Thoracic aorta (tissue), 2 donors: Measurements from ENCODE around the gene VWDE. TPM values are rescaled to one million over a fixed set of nuclear protein-coding genes. Genes with fewer than 3 reads are reported as not detected.

Source experiments
- ATAC-seq: fragments of 150-250 bp; one replicate; pipeline ENCODE4 v1.8.0; 2017; ENCODE audit warnings: low read depth; ENCODE audit not compliant: insufficient number of reproducible peaks, low FRiP score
- DNase-seq: peaks from one replicate; pipeline ENCODE4 v3.0.0-alpha.2; 2020; ENCODE audit warnings: low spot score
- H3K27ac ChIP-seq, 2 donors: fragments of 200-600 bp; sonication (generic); 1 replicate in 1 of 2; 2 replicates in 1 of 2; pipeline ENCODE4 v1.5.1; 2016; ENCODE audit warnings: mild to moderate bottlenecking in 2 of 2, moderate library complexity in 2 of 2
- H3K27me3 ChIP-seq: fragments of 200-600 bp; sonication (generic); replicated peaks from 2 replicates; pipeline ENCODE4 v1.6.0; 2016; ENCODE audit warnings: mild to moderate bottlenecking; ENCODE audit not compliant: insufficient read depth
- H3K36me3 ChIP-seq: fragments of 200-600 bp; sonication (generic); one replicate; pipeline ENCODE4 v1.5.1; 2016
- H3K4me1 ChIP-seq, 2 donors: fragments of 200-600 bp; sonication (generic); 1 replicate in 1 of 2; 2 replicates in 1 of 2; pipeline versions ENCODE4 v1.5.1 to v1.6.0; 2016; ENCODE audit warnings: low read depth in 2 of 2, mild to moderate bottlenecking in 1 of 2; ENCODE audit not compliant: control insufficient read depth in 1 of 2
- H3K4me3 ChIP-seq: fragments of 200-600 bp; sonication (generic); 2 replicates; pipeline ENCODE4 v1.5.1; 2016; ENCODE audit warnings: mild to moderate bottlenecking
- H3K9me3 ChIP-seq: fragments of 200-600 bp; sonication (generic); 2 replicates; pipeline ENCODE4 v1.5.1; 2016
- total RNA-seq, 2 donors: library from RNA; depleted of rRNA; stranded (reverse); fragments of >200 nt; gene quantifications; one replicate each; pipeline versions ENCODE4 v1.1.0 to v1.2.3, GENCODE V29; 2016
- TF ChIP-seq, protein P1 (sequence below): fragments of 200-600 bp; sonication (generic); IDR thresholded peaks from one replicate; pipeline ENCODE4 v1.5.1; 2019; ENCODE audit warnings: antibody characterized with exemption

Gene VWDE
- total RNA-seq, 2 donors from 2014 or later: 0.14 TPM; not detected in 1

DNA sequence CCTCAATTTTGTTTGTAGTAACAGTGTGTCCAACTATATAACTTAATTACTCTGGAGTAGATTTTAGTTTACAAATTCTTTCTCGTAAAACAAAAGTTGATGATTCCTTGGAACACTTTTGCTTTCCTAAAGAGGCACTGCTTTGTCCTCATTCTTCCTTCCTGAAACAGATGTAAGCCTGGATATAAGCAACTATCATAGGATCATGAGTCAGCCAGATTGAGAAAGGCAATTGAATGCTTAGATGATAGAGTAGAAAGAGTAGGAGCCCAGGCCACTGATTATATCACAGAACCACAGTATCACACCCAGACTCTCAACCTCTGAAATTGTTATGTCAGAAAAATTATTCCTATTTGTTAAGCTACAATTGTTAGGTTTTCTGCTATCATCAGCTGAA, 122.6 kb downstream of the VWDE start:
- Histone ChIP-seq H3K36me3 (no peaks in the 10 kb centered on the region), H3K4me3 (no peak overlapping the region), H3K27me3 (no peaks in the 10 kb centered on the region), H3K4me1 (no peaks in the 10 kb centered on the region), H3K27ac (no peak overlapping the region), H3K9me3 (no peaks in the 10 kb centered on the region)
- DNase-seq: no peak
- ATAC-seq: no peak
- TF ChIP-seq, protein P1, sequence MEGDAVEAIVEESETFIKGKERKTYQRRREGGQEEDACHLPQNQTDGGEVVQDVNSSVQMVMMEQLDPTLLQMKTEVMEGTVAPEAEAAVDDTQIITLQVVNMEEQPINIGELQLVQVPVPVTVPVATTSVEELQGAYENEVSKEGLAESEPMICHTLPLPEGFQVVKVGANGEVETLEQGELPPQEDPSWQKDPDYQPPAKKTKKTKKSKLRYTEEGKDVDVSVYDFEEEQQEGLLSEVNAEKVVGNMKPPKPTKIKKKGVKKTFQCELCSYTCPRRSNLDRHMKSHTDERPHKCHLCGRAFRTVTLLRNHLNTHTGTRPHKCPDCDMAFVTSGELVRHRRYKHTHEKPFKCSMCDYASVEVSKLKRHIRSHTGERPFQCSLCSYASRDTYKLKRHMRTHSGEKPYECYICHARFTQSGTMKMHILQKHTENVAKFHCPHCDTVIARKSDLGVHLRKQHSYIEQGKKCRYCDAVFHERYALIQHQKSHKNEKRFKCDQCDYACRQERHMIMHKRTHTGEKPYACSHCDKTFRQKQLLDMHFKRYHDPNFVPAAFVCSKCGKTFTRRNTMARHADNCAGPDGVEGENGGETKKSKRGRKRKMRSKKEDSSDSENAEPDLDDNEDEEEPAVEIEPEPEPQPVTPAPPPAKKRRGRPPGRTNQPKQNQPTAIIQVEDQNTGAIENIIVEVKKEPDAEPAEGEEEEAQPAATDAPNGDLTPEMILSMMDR: no peak

Other genes starting within 250 kb of the VWDE start
- 10 to 100 TPM; 49.2 to 51.6 TPM for gene TMEM106B, start 192.6 kb downstream of the VWDE start, total RNA-seq
- gene SCIN, start 166.9 kb upstream of the VWDE start, total RNA-seq: 1 to 10 TPM in 1 of 2 donors, under 1 TPM in 1; 0.49 to 2.0 TPM